ENCODE measurements around the gene ERFL.

The ERFL gene

DNA sequence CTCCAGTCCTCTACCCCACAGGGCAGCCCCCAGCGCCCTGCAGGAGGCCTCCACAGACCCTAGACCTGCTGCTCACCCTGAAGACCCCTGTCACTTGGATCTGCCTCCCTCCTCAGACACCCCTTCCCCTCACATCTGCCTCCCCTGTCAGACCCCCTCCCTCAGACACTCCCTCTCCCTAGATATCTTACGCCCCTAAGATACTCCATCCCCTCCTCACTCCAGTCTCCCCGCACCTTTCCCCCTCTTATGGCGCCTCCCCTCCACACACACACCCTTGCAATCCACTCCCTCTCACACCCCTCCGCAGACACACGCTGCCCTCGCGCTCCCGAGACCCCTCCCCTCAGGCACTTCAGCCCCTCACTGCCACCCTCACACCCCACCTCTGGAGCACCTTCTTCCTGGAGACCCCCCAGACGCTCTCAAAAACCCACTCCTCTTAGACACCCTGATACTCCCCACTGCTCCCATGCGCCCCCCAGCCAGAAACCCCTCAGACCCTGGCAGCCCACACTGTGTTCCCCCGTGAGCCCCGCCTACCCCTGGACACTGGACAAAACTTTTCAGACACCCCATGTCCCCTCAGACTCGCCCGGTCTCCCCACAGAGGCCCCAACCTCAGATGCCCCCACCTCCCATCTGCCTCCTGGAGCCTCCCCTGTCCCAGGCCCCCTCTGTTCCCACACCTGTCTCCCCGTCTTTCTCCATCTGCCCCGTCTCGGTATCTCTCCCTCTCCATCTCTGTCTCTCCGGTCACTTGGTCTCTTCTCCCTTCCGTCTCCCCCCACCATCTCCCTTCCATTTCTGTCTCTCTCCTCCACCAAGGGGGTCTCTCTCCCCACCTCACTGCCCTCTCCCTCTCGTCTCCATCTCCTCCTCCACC, 14.5 kb downstream of the ERFL start (continued):
- TF ChIP-seq PRDM1 (tag by site-specific recombination; IDR thresholded peaks at IDR 0.05) (no peak), ZNF843 (tag by site-specific recombination; IDR thresholded peaks at IDR 0.05) (no peak), ZNF677 (tag by site-specific recombination; IDR thresholded peaks at IDR 0.05) (no peak), ZNF521 (tag by site-specific recombination; IDR thresholded peaks at IDR 0.05) (no peak), ZBTB7A (tag by site-specific recombination; IDR thresholded peaks at IDR 0.05; ENCODE audit: low read depth) (peak; percentile 93), ZNF670 (tag by site-specific recombination; IDR thresholded peaks at IDR 0.05; ENCODE audit: low read depth) (no peak), GLIS1 (tag by site-specific recombination; IDR thresholded peaks at IDR 0.05) (peak; percentile 96), KLF8 (tag by site-specific recombination; IDR thresholded peaks at IDR 0.05) (0 out of 2 replicates have a peak, but pooled peaks have one; percentile 31), ZNF169 (tag by site-specific recombination; IDR thresholded peaks at IDR 0.05) (0 out of 2 replicates have a peak, but pooled peaks have one; percentile 16), KLF10 (tag by site-specific recombination; IDR thresholded peaks at IDR 0.05) (no peak), ZBTB1 (tag by site-specific recombination; IDR thresholded peaks at IDR 0.05) (no peak), ZNF548 (tag by site-specific recombination; IDR thresholded peaks at IDR 0.05) (no peak), ZNF202 (tag by site-specific recombination; IDR thresholded peaks at IDR 0.05; ENCODE audit: borderline replicate concordance) (peak; percentile 81; the same call in 1 of the 2 replicates), ZFP37 (tag by site-specific recombination; IDR thresholded peaks at IDR 0.05) (no peak), ZNF350 (tag by site-specific recombination; IDR thresholded peaks at IDR 0.05) (no peak), SP3 (tag by site-specific recombination; IDR thresholded peaks at IDR 0.05) (0 out of 2 replicates have a peak, but pooled peaks have one; percentile 16), ZNF398 (tag by site-specific recombination; IDR thresholded peaks at IDR 0.05) (peak; percentile 92), ZFP69B (tag by site-specific recombination; IDR thresholded peaks at IDR 0.05) (no peak), ZBTB20 (tag by site-specific recombination; IDR thresholded peaks at IDR 0.05) (no peak), SP2 (tag by site-specific recombination; IDR thresholded peaks at IDR 0.05) (0 out of 2 replicates have a peak, but pooled peaks have one; percentile 5), PATZ1 (tag by site-specific recombination; IDR thresholded peaks at IDR 0.05) (peak; percentile 46), RBAK (tag by site-specific recombination; IDR thresholded peaks at IDR 0.05) (0 out of 2 replicates have a peak, but pooled peaks have one; percentile 21), ZNF26 (tag by site-specific recombination; IDR thresholded peaks at IDR 0.05) (no peak), KLF17 (tag by site-specific recombination; IDR thresholded peaks at IDR 0.05) (0 out of 2 replicates have a peak, but pooled peaks have one; percentile 52), ZNF529 (tag by site-specific recombination; IDR thresholded peaks at IDR 0.05; ENCODE audit: insufficient replicate concordance) (no peak), ZNF391 (tag by site-specific recombination; IDR thresholded peaks at IDR 0.05; ENCODE audit: borderline replicate concordance, low read depth) (no peak), ZFHX2 (tag by site-specific recombination; conservative IDR thresholded peaks at IDR 0.05) (peak; percentile 50), ZBTB48 (tag by site-specific recombination; IDR thresholded peaks at IDR 0.05) (peak; percentile 34), ZNF23 (tag by site-specific recombination; IDR thresholded peaks at IDR 0.05; ENCODE audit: borderline replicate concordance) (no peak), GLIS2 (tag by site-specific recombination; IDR thresholded peaks at IDR 0.05) (peak; percentile 87), KLF16 (tag by site-specific recombination; IDR thresholded peaks at IDR 0.05) (no peak), ZIC2 (tag by site-specific recombination; IDR thresholded peaks at IDR 0.05) (peak; percentile 49), ZNF112 (tag by site-specific recombination; IDR thresholded peaks at IDR 0.05) (no peak)
